COR-L47 (cell line): ENCODE data around the gene TAS2R40.
"Not testable (repeated sequence)": the region's sequence is repeated elsewhere in the genome, so short reads cannot be mapped to it uniquely, and the experiment has no call there.

Experiments
- DNase-seq: peaks from one replicate; lab custom pipeline; 2025; lab: John Stamatoyannopoulos, UW

Gene TAS2R40

GRCh38 chr7:143221737-143222136, at the start of gene TAS2R40:
TAS2R40 (plus strand) TSS chr7:143222037; CDS start chr7:143222079, 42 bp downstream.
- DNase-seq, result no peak

- peak; percentile 29 for DNase-seq
These were observed 49.5 kb upstream of the TAS2R40 start for GRCh38 chr7:143172354-143172753.

GRCh38 chr7:143176128-143176527, 45.7 kb upstream of the TAS2R40 start:
- DNase-seq, result no peak

- DNase-seq, result no peak
These were observed 44.3 kb upstream of the TAS2R40 start for GRCh38 chr7:143177374-143178119.

- not testable (repeated sequence) for DNase-seq
These were observed 41.1 kb upstream of the TAS2R40 start for GRCh38 chr7:143180771-143181170.

- DNase-seq, result no peak
These were observed 40.5 kb upstream of the TAS2R40 start for GRCh38 chr7:143181349-143181748.

GRCh38 chr7:143183024-143183423, 38.8 kb upstream of the TAS2R40 start, which contains the start of gene TAS2R39:
TAS2R39 (plus strand) TSS chr7:143183419; CDS start chr7:143183419, 0 bp downstream.
- DNase-seq, result no peak

- no peak for DNase-seq
These were observed 36.3 kb upstream of the TAS2R40 start for GRCh38 chr7:143185551-143185950.

GRCh38 chr7:143188994-143189393, 32.8 kb upstream of the TAS2R40 start:
- DNase-seq, result no peak

- DNase-seq, result no peak
These were observed 28.0 kb upstream of the TAS2R40 start for GRCh38 chr7:143193880-143194279.

- DNase-seq, result no peak
These were observed 22.8 kb upstream of the TAS2R40 start for GRCh38 chr7:143199040-143199439.

- DNase-seq, result no peak
These were observed 19.7 kb upstream of the TAS2R40 start for GRCh38 chr7:143202161-143202560.

- no peak for DNase-seq
These were observed 18.5 kb upstream of the TAS2R40 start for GRCh38 chr7:143203386-143203785.

- DNase-seq, result no peak
These were observed 16.1 kb upstream of the TAS2R40 start for GRCh38 chr7:143205560-143206293.

- no peak for DNase-seq
These were observed 11.3 kb upstream of the TAS2R40 start for GRCh38 chr7:143210541-143210940.

- DNase-seq, result not testable (repeated sequence)
These were observed 8.4 kb upstream of the TAS2R40 start for GRCh38 chr7:143213478-143213877.

GRCh38 chr7:143214789-143215679, 6.8 kb upstream of the TAS2R40 start:
- DNase-seq, result peak; percentile 76

GRCh38 chr7:143216151-143216550, 5.7 kb upstream of the TAS2R40 start:
- DNase-seq, result no peak

- DNase-seq, result no peak
These were observed 5.2 kb upstream of the TAS2R40 start for GRCh38 chr7:143216686-143217085.

- DNase-seq, result no peak
These were observed 4.0 kb upstream of the TAS2R40 start for GRCh38 chr7:143217806-143218205.

- no peak for DNase-seq
These were observed 551 bp upstream of the TAS2R40 start for GRCh38 chr7:143221286-143221685.

- no peak for DNase-seq
These were observed 945 bp downstream of the TAS2R40 start for GRCh38 chr7:143222782-143223181.
